Measurements from ENCODE around the gene SPEF1. TPM values are rescaled to one million over a fixed set of nuclear protein-coding genes. Genes with fewer than 3 reads are reported as not detected.

The SPEF1 gene
- total RNA-seq, 1 experiment from 2014 or later, result not detected

DNA sequence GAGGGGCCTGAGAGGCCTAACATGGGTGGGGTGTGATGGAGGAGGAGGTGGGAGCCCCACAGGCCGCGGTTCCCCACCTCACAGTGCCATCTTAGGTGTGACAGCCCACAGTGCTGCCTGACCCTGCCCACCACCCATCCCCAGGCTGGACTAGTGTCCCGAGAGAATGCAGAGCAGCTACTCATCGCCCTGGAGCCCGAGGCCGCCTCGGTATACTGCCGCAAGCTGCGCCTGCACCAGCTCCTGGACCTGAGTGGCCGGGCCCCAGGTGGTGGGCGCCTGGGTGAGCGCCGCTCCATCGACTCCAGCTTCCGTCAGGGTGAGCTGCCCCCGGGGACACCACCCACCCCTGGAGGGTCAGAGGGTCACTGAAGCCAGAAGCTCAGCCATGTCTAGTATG is 33.2 kb downstream of the SPEF1 start:
- ChIA-PET POLR2A (interaction anchor here (0.6 kb wide), 1 partner anchor 155 kb away, joined by 5 read pairs; no protein-coding TSS in a partner anchor), CTCF (interaction anchor here (1.6 to 1.9 kb wide), 2 partner anchors 20 to 31 kb away, joined by 5 to 12 read pairs; partner anchors contain the start of gene ADISSP)
- Mint-ChIP-seq H3K4me3 (ENCODE audit: unreplicated experiment) (no peak overlapping the region), H3K27ac (ENCODE audit: unreplicated experiment) (no peak overlapping the region), H3K4me1 (ENCODE audit: low read depth, unreplicated experiment) (peaks cover 8% of the 10 kb centered on the region), H3K9me3 (ENCODE audit: unreplicated experiment) (no peaks in the 10 kb centered on the region), H3K36me3 (ENCODE audit: insufficient read depth, unreplicated experiment) (peaks cover 19% of the 10 kb centered on the region), H3K27me3 (ENCODE audit: insufficient read depth, unreplicated experiment) (no peaks in the 10 kb centered on the region)
- no peak for DNase-seq
- H3K4me3 ChIP-seq (ENCODE audit: low read depth, low read length), result no peak overlapping the region
- H3K36me3 ChIP-seq (ENCODE audit: control insufficient read depth, insufficient read depth, low read length), result no peaks in the 10 kb centered on the region
- H3K27me3 ChIP-seq (replicated peaks; ENCODE audit: control insufficient read depth, insufficient read depth, low read length), result no peaks in the 10 kb centered on the region
- TF ChIP-seq, protein P1, sequence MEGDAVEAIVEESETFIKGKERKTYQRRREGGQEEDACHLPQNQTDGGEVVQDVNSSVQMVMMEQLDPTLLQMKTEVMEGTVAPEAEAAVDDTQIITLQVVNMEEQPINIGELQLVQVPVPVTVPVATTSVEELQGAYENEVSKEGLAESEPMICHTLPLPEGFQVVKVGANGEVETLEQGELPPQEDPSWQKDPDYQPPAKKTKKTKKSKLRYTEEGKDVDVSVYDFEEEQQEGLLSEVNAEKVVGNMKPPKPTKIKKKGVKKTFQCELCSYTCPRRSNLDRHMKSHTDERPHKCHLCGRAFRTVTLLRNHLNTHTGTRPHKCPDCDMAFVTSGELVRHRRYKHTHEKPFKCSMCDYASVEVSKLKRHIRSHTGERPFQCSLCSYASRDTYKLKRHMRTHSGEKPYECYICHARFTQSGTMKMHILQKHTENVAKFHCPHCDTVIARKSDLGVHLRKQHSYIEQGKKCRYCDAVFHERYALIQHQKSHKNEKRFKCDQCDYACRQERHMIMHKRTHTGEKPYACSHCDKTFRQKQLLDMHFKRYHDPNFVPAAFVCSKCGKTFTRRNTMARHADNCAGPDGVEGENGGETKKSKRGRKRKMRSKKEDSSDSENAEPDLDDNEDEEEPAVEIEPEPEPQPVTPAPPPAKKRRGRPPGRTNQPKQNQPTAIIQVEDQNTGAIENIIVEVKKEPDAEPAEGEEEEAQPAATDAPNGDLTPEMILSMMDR (IDR thresholded peaks at IDR 0.05; ENCODE audit: insufficient read depth in 1 of 2, low read depth in 1 of 2, low read length in 1 of 2, severe bottlenecking in 1 of 2, unreplicated experiment in 1 of 2), result no peak
- intact Hi-C loops (cut with micrococcal nuclease; ENCODE audit: unreplicated experiment), result no loop called here
- BruUV-seq (replicated peaks), result no TSS peak
- H3K9me3 ChIP-seq, result no peaks in the 10 kb centered on the region
- no peaks in the 10 kb centered on the region for H3K4me1 ChIP-seq

DNA sequence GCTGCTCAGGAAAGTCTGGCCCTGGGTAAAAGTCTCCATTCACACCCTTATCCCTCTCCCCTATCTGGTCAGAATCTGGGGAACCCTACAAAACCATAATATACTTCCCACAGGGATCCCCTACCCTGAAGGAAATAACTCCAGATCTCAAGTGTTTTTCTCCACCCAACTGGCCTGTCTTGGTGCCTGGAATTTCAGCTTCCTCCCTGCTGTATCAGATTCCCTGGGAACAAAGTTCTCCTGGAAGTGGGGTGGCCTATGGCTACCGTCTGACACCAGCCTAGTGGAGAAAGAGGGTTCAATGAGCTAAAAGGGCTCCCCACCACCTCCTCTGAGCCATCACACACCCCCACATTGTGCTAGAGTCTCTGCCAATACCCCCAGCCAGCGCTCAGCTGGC is 33.8 kb downstream of the SPEF1 start:
- Mint-ChIP-seq H3K4me3 (ENCODE audit: unreplicated experiment) (no peak overlapping the region), H3K27ac (ENCODE audit: unreplicated experiment) (no peak overlapping the region), H3K27me3 (ENCODE audit: insufficient read depth, unreplicated experiment) (no peaks in the 10 kb centered on the region), H3K36me3 (ENCODE audit: insufficient read depth, unreplicated experiment) (peaks cover 15% of the 10 kb centered on the region), H3K9me3 (ENCODE audit: unreplicated experiment) (no peaks in the 10 kb centered on the region), H3K4me1 (ENCODE audit: low read depth, unreplicated experiment) (peaks cover 8% of the 10 kb centered on the region)
- no peaks in the 10 kb centered on the region for H3K36me3 ChIP-seq (ENCODE audit: control insufficient read depth, insufficient read depth, low read length)
- H3K9me3 ChIP-seq, result no peaks in the 10 kb centered on the region
- no peaks in the 10 kb centered on the region for H3K4me1 ChIP-seq
- ChIA-PET POLR2A (interaction anchor here (0.6 kb wide), 1 partner anchor 156 kb away, joined by 5 read pairs; no protein-coding TSS in a partner anchor), CTCF (interaction anchor here (0.5 to 1.6 kb wide), 2 partner anchors 31 to 338 kb away, joined by 5 read pairs; no protein-coding TSS in a partner anchor)
- intact Hi-C loops (cut with micrococcal nuclease; ENCODE audit: unreplicated experiment), result no loop called here
- DNase-seq, result no peak
- H3K27me3 ChIP-seq (replicated peaks; ENCODE audit: control insufficient read depth, insufficient read depth, low read length), result no peaks in the 10 kb centered on the region
- TF ChIP-seq, protein P1 (IDR thresholded peaks at IDR 0.05; ENCODE audit: insufficient read depth in 1 of 2, low read depth in 1 of 2, low read length in 1 of 2, severe bottlenecking in 1 of 2, unreplicated experiment in 1 of 2), result no peak
- no TSS peak for BruUV-seq (replicated peaks)
- no peak overlapping the region for H3K4me3 ChIP-seq (ENCODE audit: low read depth, low read length)

DNA sequence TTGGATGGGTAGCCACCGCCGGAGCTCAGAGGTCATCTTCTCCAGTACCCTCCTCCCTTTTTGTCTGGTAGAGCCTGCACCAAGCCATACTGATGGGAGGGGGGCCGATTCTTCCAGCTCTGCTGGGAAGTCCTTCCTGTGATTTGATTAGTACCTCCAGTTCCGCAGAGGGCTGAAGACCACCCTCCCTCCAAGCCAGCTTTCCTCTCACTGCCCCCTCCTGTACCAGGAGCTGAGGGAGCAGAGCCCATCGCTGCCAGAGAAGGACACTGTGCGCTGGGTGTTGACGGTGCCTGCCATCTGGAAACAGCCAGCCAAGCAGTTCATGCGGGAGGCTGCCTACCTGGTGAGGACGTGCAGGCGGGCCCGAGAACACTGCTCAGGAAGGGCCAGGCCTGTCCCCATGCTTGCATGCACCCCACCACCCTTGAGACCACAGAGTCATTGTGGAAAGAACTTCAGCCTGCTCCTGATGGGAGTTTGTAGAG is 35.5 kb downstream of the SPEF1 start:
- BruUV-seq (replicated peaks), result no TSS peak
- no peak overlapping the region for H3K27ac Mint-ChIP-seq (ENCODE audit: unreplicated experiment)
- no peaks in the 10 kb centered on the region for H3K27me3 Mint-ChIP-seq (ENCODE audit: insufficient read depth, unreplicated experiment)

More for the DNA sequence above, 35.5 kb downstream of the SPEF1 start:
- Histone ChIP-seq H3K4me1 (no peaks in the 10 kb centered on the region), H3K36me3 (ENCODE audit: control insufficient read depth, insufficient read depth, low read length) (no peaks in the 10 kb centered on the region), H3K4me3 (ENCODE audit: low read depth, low read length) (no peak overlapping the region), H3K9me3 (no peaks in the 10 kb centered on the region), H3K27me3 (replicated peaks; ENCODE audit: control insufficient read depth, insufficient read depth, low read length) (no peaks in the 10 kb centered on the region)
- no peak for DNase-seq
- ChIA-PET CTCF (interaction anchor here (0.7 to 1.2 kb wide), 3 partner anchors 9 to 120 kb away, joined by 3 to 4 read pairs (median 3); partner anchors contain the start of gene ADISSP), POLR2A (no interaction called here)
- Mint-ChIP-seq H3K9me3 (ENCODE audit: unreplicated experiment) (no peaks in the 10 kb centered on the region), H3K36me3 (ENCODE audit: insufficient read depth, unreplicated experiment) (peaks cover 8% of the 10 kb centered on the region), H3K4me3 (ENCODE audit: unreplicated experiment) (peak overlapping the region; percentile 60), H3K4me1 (ENCODE audit: low read depth, unreplicated experiment) (peaks cover 8% of the 10 kb centered on the region)
- intact Hi-C loops (cut with micrococcal nuclease; ENCODE audit: unreplicated experiment), result no loop called here
- TF ChIP-seq, protein P1 (IDR thresholded peaks at IDR 0.05; ENCODE audit: insufficient read depth in 1 of 2, low read depth in 1 of 2, low read length in 1 of 2, severe bottlenecking in 1 of 2, unreplicated experiment in 1 of 2), result no peak

Measured in Caco-2 (cell line).